Stimulated activated CD8-positive, alpha-beta memory T cell treated with anti-CD3 and anti-CD28 coated beads, Interleukin-12 subunit alpha, Interleukin-12 subunit beta, amount 100 ng/mL, for 4 hours (primary cell): ENCODE data around the gene ADGRF3.
"Not testable (repeated sequence)": the region's sequence is repeated elsewhere in the genome, so short reads cannot be mapped to it uniquely, and the experiment has no call there.

Source experiments
- DNase-seq: peaks from one replicate; pipeline ENCODE4 v3.0.0-alpha.2; 2020; ENCODE audit warnings: low read depth

The ADGRF3 gene

DNA sequence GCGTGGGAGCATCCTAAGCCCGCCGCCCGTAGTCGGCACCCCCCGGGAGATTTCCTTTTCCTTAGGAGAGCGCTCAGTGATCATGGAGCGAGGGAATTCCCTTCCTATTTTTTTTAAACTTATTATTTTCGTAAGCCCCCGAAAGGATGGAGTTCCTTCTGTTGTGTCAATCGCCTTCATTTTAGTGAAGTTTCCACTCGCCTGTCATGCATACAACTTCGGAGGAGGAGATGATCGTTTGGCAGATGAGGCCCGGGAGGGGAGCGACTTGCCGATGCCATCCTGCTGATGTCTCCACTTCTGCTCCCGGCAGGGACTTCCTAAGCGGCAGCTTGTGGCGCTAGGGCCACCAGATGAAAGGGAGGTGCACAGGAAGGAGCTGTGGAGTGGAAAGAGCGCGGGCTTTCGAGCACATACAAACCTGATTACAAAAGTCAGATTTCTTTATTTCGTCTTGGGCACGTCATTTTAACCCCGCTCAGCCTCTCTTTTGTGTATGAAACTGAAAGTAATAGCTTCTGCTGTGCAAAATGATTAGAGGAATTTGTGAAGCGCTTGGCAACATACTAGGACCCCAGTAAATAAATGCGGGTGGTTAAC is at the start of gene ADGRF3:
TSS of gene ADGRF3 (minus strand) at position 336 of the 600 bp plus-strand sequence. CDS start 555 bp downstream, outside the sequence.
- peak; percentile 38 for DNase-seq

DNA sequence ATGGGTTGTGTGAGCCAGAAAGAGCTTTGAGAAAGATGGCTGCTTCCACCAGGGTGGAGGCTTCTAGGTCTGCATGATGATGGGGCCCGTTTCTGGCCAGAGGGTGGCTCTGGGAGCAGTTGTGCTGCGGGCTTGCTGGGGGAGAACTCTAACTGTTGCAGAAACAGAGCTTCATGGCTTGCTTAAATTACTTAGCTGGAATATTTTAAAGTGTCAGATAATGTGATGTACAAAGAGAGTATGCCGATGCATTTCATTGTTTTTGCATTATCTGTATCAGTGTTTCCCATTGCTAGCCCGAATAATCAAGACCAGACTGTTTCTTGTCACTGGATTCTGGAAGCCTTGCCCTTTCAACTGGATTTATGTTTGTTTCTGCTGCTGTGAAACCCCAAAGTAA is 48.8 kb upstream of the ADGRF3 start:
- DNase-seq, result no peak

GRCh38 chr2:26394694-26395093 is 48.1 kb upstream of the ADGRF3 start:
- DNase-seq, result no peak

DNA sequence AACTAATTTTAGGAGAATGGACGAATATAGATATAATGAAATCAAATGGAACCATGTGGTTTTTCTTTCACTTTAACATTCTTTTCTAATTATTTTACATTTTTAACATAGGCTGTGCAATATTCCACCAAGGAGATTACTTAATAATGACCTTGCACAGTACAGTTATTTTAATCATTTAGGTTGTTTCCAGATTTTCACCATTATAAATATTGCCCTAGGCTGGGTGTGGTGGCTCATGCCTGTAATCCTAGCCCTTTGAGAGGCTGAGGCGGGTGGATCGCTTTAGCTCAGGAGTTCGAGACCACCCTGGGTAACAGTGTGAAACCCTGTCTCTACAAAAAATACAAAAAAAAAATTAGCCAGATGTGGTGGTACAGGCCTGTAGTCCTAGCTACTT is 40.6 kb upstream of the ADGRF3 start:
- DNase-seq, result no peak

DNA sequence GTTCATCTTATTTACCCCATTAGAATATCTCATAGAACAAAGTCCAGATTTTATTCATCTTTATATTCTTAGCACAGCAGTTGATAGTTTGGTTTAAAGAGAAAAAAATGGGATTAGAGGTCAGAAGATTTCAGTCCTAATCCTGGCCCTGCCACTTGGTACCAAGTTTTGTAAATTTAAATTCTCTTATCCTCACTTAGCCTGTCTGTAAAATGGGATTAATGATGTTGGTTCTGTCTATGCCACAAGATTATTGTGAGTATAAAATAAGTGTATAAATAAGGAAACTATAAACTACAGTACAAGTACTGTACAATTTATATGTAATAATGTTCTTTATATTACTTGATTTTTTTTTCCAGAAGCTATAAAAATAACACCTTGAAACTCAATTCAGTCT is 38.0 kb upstream of the ADGRF3 start:
- DNase-seq, result no peak

DNA sequence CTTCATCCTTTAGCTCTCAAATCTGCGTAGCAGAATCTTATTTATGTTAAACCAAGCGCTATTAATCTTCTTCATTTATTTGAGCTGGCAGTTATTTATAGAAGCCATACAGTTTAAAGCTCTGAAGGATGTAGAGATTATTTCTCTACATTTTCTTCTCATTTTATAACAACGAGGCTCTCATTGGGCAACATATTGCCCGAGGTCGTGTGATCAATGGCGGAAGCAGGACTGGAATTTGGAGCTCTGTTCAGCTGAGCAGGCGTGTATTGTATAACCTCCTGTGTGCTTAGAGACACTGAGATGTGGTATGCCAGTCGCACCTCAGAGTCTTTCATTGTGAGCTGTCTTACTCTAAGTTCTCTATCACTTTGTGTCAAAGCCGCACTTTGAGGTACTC is 37.6 kb upstream of the ADGRF3 start:
- no peak for DNase-seq

DNA sequence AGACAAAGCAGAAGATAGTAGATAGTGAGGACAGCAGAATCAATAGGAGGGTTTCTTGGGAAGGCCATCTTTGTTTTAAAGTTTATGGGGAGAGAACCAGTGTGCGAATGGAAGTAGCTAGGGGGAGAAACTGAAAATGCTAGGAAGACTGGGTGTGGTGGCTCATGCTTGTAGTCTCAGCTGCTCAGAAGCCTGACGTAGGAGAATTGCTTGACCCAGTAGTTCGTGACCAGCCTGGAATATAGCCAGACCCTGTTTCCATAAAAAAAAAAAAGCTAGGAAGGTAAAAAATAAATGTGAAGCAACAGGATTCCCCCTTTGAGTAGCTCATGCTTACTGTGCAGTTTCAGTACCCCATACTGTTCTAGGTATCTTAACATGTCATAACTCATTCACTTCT is 36.0 kb upstream of the ADGRF3 start:
- no peak for DNase-seq

GRCh38 chr2:26380281-26380680 is 33.7 kb upstream of the ADGRF3 start:
- no peak for DNase-seq

DNA sequence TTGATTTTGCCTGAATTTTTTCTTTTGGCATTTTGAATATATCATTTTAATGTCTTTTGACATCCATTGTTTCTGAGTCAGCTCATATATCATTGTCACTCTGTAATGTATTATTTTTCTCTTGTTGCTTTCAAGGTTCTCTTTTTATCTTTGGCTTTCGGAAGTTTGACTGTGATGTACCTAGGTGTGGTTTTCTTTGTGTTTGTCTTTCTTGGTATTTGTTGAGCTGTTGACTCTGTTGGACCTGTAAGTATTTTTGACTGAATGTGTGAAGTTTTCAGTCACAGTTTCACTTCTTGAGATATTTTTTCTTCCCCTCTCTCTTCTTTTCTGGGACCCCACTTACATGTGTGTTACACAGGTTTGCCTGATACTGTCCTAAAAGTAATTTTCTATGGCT is 30.2 kb upstream of the ADGRF3 start:
- DNase-seq, result no peak

- DNase-seq, result not testable (repeated sequence)
Measured at GRCh38 chr2:26370909-26371308, 24.3 kb upstream of the ADGRF3 start.

GRCh38 chr2:26369664-26370063 is 23.1 kb upstream of the ADGRF3 start:
- DNase-seq, result not testable (repeated sequence)

DNA sequence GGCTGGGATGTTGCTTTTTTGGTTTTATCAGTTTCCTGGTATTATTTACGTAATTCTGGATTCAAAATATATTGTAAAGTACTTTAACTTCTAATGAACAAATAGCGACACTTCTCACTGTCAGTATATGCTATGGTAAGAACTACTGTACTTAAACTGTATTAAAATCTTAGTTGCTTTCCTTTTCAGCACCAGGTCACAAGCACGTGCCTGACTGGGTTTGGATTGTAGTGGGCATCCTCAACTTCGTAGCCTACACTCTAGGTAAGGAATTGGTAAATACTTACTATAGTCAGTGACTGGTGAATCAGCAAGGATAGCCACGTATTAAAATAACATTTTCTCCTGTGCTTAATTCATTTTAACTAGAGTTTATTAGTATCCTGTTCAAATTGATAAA is 20.4 kb upstream of the ADGRF3 start:
- DNase-seq, result no peak

DNA sequence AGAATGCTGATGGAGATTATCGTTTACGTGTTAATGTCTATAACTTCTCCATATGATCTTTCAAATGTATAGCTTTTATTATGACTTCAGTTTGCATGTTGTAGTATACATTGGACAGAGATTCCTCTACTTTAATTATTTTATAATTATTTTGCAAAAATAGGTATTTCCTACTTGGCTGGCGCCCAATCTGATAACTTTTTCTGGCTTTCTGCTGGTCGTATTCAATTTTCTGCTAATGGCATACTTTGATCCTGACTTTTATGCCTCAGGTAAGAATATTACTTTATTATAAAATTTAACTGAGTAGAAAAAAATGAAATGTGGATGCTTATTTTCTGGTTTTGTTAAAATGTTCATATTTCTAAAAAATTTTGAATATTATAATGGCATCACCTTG is 18.1 kb upstream of the ADGRF3 start:
- DNase-seq, result no peak

GRCh38 chr2:26363958-26364357 is 17.4 kb upstream of the ADGRF3 start:
- DNase-seq, result no peak

- no peak for DNase-seq
Measured at GRCh38 chr2:26363323-26363722, 16.7 kb upstream of the ADGRF3 start.

DNA sequence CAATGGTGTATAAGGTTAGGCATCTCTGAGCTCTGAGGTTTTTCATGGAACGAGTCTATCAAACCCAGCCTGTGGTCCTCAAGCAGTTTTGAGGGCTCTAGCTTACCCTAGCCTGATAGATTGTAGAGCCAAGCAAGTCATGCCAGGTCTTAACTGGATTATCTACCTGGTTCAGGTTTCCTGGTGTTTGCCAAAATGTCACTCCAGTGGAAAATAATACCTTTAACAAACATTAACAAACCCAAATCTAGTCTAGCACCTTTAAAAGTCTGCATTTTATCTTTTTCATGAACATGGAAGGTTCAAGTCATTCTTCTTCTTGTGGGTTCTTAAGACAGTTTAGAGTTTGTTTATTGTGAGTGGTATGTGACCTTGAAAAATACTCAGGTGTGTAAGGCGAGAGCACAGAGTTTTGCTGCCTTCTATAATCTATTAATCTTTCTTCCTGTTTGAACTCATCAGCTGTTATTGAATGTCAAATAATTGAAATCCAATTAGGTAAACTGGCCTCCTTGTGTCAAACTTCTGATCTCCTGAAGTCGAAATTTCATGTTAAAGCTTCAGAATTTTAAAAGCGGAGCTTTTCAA is 13.4 kb upstream of the ADGRF3 start:
- no peak for DNase-seq

GRCh38 chr2:26356771-26357170 is 10.2 kb upstream of the ADGRF3 start:
- DNase-seq, result no peak

DNA sequence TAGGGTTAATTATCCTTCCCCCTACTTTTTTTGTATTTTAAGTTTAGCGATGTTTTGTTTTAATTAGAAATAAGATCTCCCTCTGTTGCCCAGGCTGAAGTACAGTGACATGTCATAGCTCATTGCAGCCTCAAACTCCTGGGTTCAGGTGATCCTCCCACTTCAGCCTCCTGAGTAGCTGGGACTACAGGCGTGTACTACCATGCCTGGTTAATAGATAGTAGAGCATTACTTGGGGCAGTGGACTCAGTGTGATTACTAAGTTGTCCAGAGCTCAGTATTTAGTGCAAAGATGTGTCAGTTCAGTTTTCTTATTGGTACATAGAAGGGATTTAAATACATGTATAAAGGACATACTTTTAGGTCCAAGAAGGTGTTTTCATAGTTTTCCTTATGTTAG is 9.5 kb upstream of the ADGRF3 start:
- no peak for DNase-seq

DNA sequence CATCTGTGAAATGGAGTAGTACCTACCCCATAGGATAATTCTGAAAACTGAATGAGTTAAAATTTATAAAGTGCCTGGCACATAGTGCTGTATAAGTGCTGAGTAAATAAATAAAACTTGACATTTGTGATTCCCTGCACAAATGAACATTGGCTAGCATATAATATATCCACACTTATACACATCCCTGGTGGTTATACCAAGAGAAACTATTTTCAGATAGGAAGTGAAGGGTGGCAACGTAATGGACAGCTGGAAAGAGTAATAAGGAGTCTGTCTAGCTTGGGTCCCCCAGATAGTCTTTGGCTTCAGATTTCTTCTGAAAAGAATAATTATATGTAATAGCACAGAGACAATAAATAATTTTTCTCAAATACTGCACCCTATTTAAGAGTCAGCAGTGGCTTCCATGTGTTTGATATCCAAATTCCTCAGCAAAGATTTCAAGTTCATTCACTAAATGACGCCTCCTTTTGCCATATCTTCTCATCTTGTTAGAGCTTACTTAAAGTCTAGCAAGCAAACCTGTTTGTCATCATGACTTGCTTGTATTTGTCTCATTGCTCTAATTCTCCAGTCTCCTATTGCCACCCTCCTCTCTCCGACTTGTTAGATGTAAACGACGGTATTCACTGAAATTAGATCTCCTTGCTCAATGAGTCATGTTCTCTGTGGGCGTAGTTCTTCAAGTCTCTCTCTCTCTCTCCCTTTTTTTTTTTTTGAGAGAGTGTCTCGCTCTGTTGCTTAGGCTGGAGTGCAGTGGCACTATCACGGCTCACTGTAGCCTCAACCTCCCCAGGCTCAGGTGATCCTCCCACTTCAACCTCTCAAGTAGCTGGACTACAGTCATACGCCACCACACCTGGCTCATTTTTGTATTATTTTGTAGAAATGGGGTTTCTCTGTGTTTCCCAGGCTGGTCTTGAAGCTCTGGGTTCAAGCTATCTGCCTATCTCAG is 8.7 kb upstream of the ADGRF3 start:
- DNase-seq, result no peak

GRCh38 chr2:26354469-26354868 is 7.9 kb upstream of the ADGRF3 start:
- not testable (repeated sequence) for DNase-seq

DNA sequence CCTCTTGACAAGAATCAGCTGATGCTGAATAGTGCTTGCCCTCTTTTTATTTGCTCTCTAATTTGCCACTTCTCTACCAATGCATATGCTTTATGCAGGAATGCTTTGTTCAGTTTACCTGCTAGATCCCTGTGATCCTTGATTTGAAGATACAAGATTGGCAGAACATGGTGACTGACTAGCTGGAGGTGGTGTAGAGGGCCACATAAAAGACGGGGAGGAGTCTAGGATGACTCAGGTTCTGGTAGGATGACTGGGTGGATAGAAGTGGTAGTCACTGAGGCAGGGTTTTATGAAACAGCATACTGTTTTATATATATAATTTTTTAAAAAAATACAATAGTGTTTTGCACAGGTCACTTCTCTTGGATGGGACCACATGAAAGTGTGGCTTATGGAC is 6.3 kb upstream of the ADGRF3 start:
- no peak for DNase-seq

DNA sequence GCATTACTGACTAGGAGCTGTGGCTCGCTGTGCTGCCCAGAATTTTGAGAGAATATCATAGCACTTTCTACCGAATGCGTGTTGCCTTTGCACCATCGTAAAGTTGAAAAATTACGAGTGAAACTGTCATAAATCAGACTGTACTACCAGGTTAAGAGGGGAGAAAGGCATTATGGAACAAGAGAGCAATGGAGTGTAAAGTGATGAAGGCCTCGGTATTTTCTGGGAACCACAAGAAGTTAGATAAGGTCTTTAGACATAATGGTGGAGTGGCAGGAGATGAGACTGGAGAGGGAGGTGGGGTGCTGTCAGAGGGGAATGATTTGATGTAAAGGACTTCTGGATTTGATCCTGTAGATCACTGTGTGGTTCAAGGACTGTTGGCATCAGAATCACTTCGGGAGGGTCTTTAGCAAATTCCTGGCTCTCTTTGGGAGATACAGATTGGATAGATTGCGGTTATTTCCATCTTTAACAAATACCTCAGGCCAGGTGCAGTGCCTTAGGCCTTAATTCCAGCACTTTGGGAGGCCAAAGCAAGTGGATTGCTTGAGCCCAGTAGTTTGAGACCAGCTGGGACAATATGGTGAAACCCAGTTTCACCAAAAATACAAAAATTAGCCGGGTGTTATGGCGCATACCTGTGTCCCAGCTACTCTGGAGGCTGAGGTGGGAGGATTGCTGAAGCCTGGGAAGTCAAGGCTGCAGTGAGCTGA is 4.9 kb upstream of the ADGRF3 start:
- DNase-seq, result no peak
